Stimulated activated CD8-positive, alpha-beta memory T cell treated with anti-CD3 and anti-CD28 coated beads, Interleukin-2, amount 100 ng/mL, for 48 hours (primary cell): ENCODE data around the gene PIGS.
"Not testable (repeated sequence)": the region's sequence is repeated elsewhere in the genome, so short reads cannot be mapped to it uniquely, and the experiment has no call there.

Source experiments
- DNase-seq, 2 donors: peaks; one replicate each; pipeline ENCODE4 v3.0.0-alpha.2; 2020; ENCODE audit warnings: low read depth in 2 of 2

PIGS gene

DNA sequence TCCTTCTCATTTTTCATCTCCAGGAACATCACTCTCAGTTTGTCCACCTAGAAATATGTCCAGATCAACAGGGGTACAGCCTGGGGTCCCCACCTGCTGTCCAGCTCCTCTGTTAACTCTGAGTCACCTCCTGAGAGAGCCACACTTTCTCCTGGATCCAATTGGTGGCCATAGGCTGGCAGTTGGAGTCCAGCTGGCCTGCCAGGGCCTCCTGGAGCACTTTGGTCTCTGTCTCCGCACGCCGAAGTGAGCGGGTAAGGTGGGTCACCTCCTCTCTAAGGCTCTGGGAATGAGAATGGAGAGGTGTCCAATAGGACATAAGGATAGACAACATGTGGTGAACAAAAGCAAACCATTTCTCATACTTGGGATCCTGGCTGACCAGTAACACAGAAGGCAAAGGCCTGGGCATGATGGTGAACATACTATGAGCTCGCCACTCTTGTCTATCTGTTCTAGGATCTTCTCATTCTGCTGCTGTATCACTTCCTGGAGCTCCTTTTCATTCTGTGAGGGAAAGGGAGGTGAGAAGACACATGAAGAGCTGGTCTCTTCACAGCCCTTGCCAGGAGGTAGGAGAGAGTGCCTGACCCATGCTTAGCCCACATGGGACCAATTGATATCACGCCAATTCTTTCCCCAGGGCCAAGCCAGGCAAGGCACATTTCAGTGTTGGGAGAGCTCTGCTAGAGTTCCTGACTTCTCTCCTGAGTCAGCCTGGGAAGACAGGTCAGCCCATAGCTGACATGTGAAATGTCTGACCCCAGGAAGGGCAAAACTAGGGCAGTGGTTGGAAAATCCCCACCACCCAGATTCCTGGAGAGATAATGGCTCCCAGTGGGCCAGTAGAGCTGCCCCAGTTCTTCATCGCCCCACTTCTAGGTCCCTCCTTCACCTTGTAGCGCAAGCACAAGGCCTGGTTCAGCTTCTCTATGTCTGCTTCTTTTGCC, 7.2 kb upstream of the PIGS start:
- no peak for DNase-seq

DNA sequence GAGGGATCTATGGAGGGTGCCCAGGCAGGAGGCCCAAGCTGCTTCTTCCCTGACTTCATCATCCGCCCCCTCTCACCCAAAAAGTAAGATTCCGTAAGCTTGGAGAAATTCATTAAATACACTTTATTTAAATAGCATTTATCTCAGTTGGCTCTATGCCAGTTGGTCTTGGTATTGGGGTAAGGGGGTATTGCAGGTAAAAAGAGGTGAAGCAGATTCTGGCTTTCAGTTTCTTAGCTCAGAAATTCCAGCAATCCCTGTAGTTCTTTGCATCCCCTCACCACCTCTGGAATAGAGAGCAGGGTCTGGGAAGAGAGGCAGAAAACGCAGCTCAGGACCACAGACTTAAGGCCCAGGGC, 6.1 kb upstream of the PIGS start:
- DNase-seq, result no peak

DNA sequence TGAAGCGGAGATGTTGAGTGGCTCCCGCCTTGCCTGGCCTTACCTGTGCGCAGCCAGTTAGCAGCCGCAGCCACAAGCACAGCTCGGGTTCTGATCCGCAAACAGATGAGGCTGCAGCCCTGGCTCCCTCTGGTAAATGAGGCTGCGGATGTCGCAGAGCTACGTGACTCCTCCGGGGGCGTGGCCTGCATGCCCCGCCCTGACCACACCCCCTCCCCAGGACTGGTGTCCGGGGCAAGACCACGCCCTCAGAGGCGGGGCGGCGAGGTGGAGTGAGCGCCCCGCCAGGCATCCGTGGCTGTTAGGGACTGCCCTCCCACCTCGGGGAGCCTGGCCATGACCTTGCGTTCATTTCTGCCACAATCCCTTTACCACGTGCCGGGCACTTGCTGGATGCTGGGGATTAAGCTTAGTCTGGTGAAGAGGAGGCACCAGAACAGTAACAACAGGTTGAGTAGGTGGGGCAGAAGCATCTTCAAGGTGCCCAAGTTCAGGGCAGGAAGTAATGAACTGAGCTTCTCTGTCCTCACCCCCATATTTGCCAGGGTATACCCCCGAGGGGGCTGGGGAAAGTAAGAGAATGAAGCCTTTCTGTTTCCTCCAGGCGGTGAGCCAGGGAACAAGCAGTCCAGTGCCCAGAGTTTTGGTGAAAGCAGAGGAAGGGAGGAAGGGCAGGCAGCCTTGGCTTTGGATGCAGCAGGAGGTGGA, 5.6 kb upstream of the PIGS start, which contains the start of gene ALDOC:
Gene ALDOC (minus strand): TSS at position 138 of the 708 bp plus-strand sequence. CDS start 1,363 bp downstream, outside the sequence.
- DNase-seq, result peak; percentile 98 to 99

DNA sequence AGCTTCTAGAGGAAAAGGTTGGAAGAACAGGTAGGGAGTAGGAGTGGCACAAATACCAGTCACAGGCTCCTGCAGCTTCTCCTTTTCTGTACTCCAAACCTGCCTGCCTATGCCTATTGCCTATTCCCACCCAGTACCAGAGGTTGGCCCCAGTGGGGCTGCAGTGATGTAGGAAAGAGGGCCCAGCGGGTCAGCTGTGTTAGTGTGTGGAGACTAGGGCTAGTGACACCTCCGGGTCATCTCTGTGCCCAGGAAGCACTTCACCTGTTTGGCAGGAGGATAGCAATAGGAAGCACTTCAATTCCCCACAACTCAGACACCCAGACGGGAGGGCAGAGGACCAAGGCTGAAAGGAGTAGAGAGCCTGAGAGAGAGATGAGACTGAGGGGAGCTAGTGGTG, 4.7 kb upstream of the PIGS start:
- not testable (repeated sequence) for DNase-seq

DNA sequence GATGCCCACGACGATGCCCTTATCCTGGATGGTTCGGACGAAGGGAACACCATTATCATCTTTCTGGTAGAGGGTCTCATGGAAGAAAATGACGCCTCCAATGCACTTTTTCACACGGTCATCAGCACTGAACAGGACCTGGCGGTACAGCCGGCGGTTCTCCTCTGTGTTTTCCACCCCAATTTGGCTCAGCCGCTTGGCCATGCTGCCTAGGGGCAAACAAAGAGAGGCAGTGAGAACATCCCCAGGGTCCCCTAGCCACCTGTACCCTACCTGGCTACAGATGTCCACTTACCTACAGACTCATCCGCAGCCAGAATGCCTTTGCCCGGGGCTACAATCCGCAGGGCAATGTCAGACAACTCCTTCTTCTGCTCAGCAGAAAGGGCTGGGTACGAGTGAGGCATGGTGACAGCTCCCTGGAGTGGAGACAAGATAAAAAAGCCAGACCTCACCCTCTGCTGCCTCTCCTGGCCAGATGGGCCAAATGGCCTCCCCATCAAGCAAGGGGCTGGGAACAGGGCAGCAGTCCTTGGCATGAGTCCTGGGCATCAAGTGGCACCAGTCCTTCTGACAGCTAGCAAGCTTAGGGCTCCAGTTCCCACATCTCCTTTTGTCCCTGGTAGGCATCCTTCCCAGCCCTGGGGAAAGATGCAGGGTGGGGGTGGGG, 3.9 kb upstream of the PIGS start:
- no peak for DNase-seq

DNA sequence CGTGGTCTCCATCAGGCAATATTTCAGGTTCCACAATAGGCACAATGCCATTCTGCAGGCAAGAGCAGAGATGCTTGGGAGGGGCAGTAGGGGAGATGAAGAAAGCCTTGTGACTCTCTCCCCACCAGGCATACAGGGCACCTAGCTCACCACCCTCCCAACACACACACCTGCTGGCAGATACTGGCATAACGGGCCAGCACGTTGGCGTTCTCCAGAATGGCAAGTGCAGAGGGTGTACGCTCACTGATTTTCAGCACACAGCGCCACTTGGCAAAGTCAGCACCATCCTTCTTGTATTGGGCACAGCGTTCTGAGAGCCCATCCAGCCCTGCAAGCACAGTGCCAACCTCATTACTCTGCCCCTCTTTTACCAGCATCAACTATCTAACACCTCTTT, 3.2 kb upstream of the PIGS start:
- no peak for DNase-seq

DNA sequence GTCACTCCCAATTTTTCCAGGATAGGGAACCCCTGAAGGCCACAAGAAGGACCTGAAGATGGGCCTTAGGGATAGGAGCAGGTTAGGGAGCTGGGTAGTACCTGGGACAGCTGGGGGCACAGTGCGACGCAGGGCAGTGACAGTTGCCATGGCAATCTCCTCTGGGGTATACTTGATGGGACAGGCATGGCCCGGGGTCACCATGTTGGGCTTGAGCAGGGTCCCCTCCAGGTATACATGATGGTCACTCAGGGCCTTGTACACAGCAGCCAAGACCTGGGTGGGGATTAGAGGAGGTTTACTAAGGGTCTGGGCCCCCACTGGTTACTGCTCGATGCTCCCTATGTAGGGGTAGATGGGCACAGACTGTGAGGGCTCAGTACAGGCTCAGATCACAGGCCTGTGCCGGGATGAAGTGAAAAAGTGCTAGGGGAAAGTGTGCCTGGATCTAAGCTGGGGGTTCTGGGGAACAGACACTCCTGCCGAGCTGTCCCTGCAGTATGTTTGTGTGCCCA, 2.7 kb upstream of the PIGS start:
- DNase-seq, result no peak

DNA sequence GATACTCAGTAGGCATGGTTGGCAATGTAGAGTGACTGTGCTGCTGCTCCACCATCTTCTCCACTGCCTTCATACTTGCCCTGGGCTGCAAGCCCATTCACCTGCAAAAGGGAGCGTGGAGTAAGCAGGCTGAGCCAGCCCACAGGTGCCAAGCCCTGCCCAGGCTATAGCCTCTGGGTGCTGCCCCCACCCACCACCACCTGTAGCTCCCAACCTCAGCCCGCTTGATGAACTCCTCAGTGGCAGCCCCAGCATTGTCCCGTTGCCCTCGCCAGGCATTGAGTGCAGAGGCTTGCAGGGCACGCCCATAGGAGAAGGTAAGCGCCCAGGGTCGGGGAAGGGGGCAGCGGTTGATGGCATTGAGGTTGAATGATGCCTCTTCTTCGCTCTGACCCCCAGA, 2.2 kb upstream of the PIGS start:
- DNase-seq, result no peak

DNA sequence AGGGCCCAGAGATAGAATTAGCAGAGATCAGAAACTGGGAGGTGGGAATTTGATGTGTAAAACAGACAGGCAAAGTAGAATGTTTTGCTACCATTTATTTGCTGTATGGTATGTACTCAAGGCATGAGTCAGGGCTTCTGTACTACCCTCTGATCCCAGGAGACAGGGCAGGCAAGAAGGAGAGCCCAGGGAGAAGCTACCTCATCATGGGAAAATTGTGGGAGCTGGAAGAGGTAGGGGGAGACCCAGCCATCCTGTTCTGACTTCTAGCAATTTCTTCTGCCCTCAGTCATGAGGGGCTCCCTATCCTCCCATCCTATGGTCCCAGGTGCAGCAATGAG, 1.7 kb upstream of the PIGS start:
- no peak for DNase-seq

DNA sequence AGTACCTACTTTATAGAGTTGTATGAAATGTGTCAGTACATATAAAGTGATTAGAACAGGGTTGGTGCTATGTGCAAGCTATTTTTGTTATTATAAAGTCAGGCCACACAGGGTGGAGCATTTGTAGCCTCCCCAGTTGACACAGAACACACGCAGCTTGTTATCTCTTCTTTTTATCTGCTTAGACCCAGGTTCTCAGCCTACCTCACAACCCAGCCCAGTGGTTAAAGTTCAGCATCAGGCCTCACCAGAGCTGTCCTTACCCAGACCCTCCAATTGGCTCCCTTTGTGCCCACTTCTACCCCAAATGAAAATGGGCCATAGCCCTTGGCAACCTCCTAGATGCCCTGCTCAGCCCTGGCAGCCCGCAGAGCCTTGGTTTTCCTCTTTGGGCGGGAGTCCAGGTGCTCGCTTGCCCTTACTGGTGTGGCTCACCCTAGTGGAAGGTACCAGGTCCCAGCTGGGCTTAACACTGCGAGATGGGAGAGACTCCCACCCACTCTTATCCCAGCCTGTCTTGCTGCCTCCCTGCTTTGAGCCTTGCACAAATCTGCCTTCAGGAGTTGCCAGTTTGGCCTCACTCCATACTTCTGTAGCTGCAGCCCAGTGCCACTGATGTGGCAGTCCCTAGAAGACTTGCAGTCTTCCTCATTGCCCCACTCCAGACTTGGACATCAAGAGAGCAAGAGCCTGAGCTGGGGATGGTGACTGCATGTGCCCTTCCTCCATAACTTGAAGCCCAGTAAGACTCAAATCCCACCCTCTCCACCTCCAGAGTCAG, 1.1 kb upstream of the PIGS start:
- no peak for DNase-seq

DNA sequence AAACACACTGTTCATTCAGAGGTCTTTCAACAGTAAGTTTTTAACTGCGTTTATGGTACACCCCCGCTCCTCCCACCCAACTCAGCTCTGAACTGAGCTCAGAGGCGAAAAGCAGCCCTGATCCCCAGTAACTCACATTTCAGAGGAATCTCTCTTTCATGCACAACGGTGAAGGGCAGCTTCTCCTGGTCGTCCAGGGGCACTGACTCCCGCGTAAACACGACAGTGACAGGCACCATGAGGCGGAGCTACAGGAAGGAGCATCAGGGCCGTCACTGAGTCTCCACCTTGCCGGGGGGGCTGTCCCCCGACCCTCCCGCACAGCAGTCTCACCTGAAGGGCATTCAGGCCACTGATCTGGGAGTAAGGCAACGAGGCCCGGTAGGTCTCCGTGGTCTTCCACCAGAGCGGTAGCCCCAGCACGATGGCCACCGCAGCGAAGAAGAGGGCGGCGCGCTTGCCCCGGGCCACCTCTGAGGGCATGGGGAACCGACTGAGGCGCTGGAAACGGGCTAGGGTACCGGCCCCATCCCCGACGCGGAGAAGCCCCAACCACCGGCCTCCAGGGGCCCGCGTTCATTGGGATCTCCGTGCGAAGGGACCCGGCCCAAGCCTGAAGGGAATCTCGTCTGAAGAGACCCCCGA, 486 bp downstream of the PIGS start:
- DNase-seq, result no peak

DNA sequence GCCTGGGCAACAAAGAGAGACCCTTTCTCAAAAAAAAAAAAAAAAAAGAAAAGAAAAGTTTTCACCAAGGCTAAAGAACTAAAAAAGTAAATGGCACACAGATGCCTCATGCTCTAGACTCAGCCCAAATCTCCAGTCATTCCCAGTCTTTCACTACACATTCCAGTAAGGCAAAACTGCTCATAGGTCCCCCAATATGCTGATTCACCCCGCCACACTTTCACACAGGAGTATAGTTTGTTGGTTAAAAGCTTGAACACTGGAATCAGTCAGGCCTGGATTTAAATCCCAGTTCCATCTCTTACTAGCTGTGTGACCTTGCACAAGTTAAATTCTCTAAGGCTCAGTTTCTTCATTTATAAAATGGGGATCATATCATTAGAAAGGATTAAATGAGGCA, 1.9 kb downstream of the PIGS start:
- DNase-seq, result no peak

DNA sequence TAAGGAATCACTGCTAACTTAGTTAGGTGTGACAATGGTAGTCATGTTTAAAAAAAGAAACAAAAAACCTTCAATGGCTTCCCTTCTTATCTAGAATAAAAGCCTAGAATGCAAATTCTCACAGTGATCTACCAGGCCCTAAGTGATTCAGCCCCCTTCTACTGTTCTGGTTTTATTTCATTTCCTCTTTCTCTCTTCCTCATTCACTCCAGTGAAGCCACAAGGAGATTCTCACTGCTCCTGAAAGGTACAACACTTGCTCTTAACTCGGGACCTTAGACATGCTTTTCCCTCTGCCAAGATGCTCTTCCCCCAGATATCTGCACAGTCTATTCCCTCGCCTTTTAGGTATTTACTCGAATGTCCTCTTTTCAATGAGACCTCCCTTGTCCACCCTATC, 3.7 kb downstream of the PIGS start:
- DNase-seq, result no peak

DNA sequence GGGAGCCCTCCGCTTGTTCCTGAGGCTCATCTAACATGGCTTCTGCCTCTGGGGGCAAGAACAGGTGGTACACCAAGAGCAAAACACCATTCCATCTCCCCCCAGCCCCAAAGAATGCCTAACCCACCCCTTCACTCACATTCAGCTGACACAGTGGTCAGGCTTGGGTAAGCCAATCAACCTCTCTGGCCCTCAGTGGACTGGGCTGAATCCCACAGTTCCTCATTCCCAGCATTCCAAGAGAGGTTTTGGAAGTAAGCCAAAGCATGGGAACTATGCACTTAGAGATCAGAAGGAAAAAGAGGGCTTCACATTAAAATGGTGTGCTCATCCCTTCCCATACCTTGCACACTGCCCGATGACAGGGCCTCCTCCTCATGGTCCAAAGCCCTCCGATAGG, 7.8 kb downstream of the PIGS start:
- no peak for DNase-seq

DNA sequence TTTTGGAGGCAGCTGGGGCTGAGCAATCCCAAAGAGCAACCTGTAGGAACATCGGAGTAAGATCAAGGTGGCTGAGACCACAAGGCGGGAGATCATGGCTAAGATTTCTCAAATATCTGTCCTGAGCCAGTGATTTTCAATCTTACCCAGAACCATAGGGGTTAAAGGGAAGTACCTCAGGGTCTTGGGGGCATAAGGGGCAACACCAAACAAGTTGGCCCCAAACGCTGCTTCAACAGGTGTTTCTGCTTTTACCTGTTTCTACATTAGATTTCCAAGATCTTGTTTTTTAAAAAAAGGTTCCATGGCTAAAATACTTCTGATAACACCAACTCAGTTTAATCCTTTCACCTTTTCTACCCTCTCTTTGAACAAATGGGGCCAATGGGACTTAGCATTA, 16.3 kb downstream of the PIGS start:
- no peak for DNase-seq

DNA sequence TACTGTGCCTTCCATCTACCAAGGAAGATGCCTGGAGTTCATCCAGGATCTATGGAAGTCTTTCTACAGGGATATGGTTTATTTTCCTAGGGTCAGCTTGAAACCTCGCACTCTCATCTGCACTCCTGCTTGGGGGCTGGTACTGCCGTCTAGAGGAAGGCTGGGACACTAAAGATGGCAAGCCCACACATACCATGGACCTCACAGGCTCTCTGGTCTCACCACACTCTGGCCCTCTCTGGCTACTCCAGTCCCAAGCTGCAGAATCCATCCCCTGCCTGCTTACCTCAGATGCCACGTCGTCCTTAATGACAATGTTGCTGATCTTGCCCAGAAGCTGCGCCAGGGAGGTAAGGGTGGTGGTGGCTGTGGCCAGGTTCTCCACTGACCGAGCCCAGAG, 16.8 kb downstream of the PIGS start:
- no peak for DNase-seq

DNA sequence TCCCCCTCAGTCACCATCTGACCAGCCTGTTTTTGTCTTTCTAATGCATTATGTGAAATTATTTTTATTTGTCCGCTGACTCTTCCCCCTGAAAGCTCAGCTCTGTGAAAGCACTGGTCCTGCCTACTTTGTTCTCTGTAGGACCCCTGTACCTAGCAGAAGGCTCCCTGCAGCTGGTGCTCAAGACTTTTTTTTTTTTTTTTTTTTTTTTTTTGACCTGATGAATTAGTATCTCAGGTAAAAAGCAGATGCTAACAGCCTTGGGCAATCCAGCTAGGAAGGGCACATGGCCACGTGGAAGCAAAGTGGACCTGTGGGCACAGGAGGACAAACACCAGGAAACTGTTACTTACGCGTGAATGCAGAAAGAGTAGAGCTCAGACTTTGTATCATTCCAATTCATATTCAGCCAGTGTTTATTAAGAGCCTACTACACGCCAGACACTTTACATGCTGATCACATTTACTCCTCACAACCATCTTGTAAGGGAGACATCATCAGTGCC, 18.3 kb downstream of the PIGS start:
- no peak for DNase-seq

DNA sequence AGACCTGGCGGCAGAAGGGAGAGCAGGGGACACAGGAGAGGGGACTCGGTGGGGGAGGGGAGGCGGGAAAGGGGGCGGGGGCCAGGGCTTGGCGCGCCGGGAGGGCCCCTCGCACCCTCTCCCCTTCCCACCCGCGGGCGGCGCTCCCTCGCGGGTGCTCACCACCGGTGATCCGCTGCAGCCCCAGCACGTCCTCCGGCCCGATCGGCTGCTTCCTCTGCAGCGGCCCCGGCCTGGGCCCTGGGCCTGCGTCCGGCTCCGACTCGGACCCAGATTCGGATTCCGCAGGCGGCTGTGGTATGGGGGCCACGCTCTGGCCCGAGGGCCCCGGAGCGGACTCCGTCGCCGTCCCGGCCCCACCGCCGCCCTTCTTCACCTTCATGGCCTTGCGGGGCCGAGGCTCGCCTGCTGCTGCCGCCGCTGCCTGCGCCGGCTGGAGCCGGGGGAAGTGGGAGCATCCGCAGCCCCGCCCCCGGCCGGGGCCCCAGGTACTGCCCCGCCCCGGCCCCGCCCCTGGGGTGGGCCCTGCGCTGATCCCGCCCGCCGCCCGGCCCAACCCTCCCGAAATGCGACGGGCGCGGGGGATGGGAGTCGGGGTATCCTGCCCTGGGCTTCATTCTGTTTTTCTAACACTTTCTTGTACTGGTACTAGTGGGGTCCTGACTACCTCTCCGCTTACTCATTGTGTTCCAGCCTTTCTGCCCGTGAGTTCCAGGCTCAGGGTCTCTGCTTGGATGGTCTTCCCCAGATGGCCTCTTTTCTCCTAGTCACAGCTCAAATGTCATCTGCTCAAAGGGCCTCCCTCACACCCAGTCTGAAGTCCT, 18.9 kb downstream of the PIGS start, which contains the start of gene UNC119:
Gene UNC119 (minus strand): TSS at position 449 of the 824 bp plus-strand sequence. CDS start 67 bp downstream, at position 382.
- DNase-seq, result peak; percentile 74 to 76

DNA sequence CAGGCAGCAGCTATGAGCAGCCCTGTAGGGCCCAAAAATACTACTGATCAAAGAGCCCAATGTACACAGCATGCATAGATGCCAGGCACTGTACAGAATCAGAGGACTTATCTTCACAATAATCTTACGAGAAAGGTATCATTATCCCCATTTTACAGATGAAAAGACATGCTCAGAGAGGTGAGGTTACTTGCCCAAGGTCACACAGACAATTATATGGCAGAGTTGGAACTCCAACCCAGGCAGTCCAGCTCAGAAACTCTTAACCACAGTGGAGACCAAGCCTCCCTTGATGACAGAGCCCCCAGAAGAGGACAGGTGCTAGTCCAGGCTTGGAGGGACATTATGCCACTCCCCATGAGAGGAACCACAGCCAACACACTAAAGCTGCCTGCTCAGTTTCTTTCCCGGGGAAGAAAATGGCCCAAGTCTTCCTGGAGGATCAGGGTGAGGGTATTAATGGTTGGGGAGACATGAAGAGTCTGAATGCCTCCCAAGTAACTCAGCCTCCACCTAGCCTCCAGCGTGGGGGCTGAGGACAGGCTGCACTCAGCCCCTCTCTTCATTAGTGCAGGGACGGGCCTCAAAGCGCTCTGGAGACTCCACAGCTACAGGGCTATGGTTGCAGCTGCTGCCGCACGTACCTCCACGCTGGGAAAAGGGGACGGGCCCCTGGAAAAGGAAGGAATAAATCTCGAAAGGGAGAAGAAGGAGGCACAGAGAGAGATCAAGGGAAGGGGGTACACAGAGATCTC, 19.7 kb downstream of the PIGS start:
- DNase-seq, result no peak
